Central memory CD8-positive, alpha-beta T cell (primary cell): ENCODE results near the gene MAP1S.

ENCODE experiments used
- ATAC-seq: fragments of 150-1000 bp; cut with Tn5 transposase; replicated peaks from 2 replicates; pipeline ENCODE4 v1.10.0; 2022; ENCODE audit warnings: mild to moderate bottlenecking, moderate FRiP score, moderate number of reproducible peaks; ENCODE audit not compliant: poor library complexity, severe bottlenecking; ENCODE audit errors: extremely low read depth
- DNase-seq, 2 donors: peaks; one replicate each; pipeline ENCODE4 v3.0.0; 2021; ENCODE audit warnings: low spot score in 2 of 2
- H3K27ac Mint-ChIP-seq: one replicate; pipeline ENCODE4 v1.8.0; 2022; ENCODE audit warnings: low read depth, mild to moderate bottlenecking, moderate library complexity, mixed read lengths
- H3K27me3 Mint-ChIP-seq: one replicate; pipeline ENCODE4 v1.8.0; 2022; ENCODE audit warnings: mixed read lengths
- H3K36me3 Mint-ChIP-seq: one replicate; pipeline ENCODE4 v1.8.0; 2022; ENCODE audit warnings: mild to moderate bottlenecking, moderate library complexity, mixed read lengths; ENCODE audit not compliant: insufficient read depth
- H3K4me1 Mint-ChIP-seq: one replicate; pipeline ENCODE4 v1.8.0; 2022; ENCODE audit warnings: mixed read lengths
- H3K4me3 Mint-ChIP-seq: one replicate; pipeline ENCODE4 v1.8.0; 2022; ENCODE audit warnings: mild to moderate bottlenecking, moderate library complexity, mixed read lengths
- H3K9me3 Mint-ChIP-seq: one replicate; pipeline ENCODE4 v1.8.0; 2022; ENCODE audit warnings: mixed read lengths

The MAP1S gene

GRCh38 chr19:17733127-17733526 lies 13.8 kb downstream of the MAP1S start:
- H3K9me3 Mint-ChIP-seq: no peaks in the 10 kb centered on the region
- DNase-seq (no peak), ATAC-seq (no peak)
- peaks cover 46% of the 10 kb centered on the region for H3K36me3 Mint-ChIP-seq
- no peak overlapping the region for H3K27ac Mint-ChIP-seq
- no peak overlapping the region for H3K4me3 Mint-ChIP-seq
- H3K27me3 Mint-ChIP-seq: no peaks in the 10 kb centered on the region
- H3K4me1 Mint-ChIP-seq: peaks cover 28% of the 10 kb centered on the region

- Mint-ChIP-seq H3K4me1 (peaks cover 22% of the 10 kb centered on the region), H3K27me3 (no peaks in the 10 kb centered on the region), H3K4me3 (no peak overlapping the region), H3K9me3 (no peaks in the 10 kb centered on the region), H3K36me3 (peaks cover 42% of the 10 kb centered on the region), H3K27ac (no peak overlapping the region)
- DNase-seq: no peak
- ATAC-seq: no peak
Measured at GRCh38 chr19:17734146-17734545, 14.9 kb downstream of the MAP1S start.

GRCh38 chr19:17735410-17735809 lies 16.1 kb downstream of the MAP1S start:
- no peak overlapping the region for H3K27ac Mint-ChIP-seq

GRCh38 chr19:17737690-17738153 lies 18.4 kb downstream of the MAP1S start:
- no peaks in the 10 kb centered on the region for H3K27me3 Mint-ChIP-seq
- H3K4me3 Mint-ChIP-seq: no peak overlapping the region
- H3K36me3 Mint-ChIP-seq: peaks cover 14% of the 10 kb centered on the region
- no peak overlapping the region for H3K27ac Mint-ChIP-seq
- H3K9me3 Mint-ChIP-seq: no peaks in the 10 kb centered on the region
- H3K4me1 Mint-ChIP-seq: no peaks in the 10 kb centered on the region
- no peak for ATAC-seq
- DNase-seq: no peak

More at GRCh38 chr19:17735410-17735809, 16.1 kb downstream of the MAP1S start:
- no peaks in the 10 kb centered on the region for H3K9me3 Mint-ChIP-seq
- H3K36me3 Mint-ChIP-seq: peaks cover 36% of the 10 kb centered on the region
- H3K4me3 Mint-ChIP-seq: no peak overlapping the region
- ATAC-seq: no peak
- peaks cover 17% of the 10 kb centered on the region for H3K4me1 Mint-ChIP-seq
- no peaks in the 10 kb centered on the region for H3K27me3 Mint-ChIP-seq
- DNase-seq: no peak

- peaks cover 6% of the 10 kb centered on the region for H3K36me3 Mint-ChIP-seq
- H3K9me3 Mint-ChIP-seq: no peaks in the 10 kb centered on the region
- no peaks in the 10 kb centered on the region for H3K27me3 Mint-ChIP-seq
- no peak overlapping the region for H3K27ac Mint-ChIP-seq
- no peak overlapping the region for H3K4me3 Mint-ChIP-seq
- ATAC-seq (no peak), DNase-seq (no peak)
- no peaks in the 10 kb centered on the region for H3K4me1 Mint-ChIP-seq
Measured at GRCh38 chr19:17739121-17739875, 20.0 kb downstream of the MAP1S start.

GRCh38 chr19:17741456-17741855 lies 22.2 kb downstream of the MAP1S start:
- Mint-ChIP-seq H3K9me3 (no peaks in the 10 kb centered on the region), H3K4me3 (no peak overlapping the region), H3K36me3 (peaks cover 4% of the 10 kb centered on the region), H3K27ac (no peak overlapping the region), H3K27me3 (no peaks in the 10 kb centered on the region), H3K4me1 (peaks cover 3% of the 10 kb centered on the region)
- ATAC-seq: no peak
- DNase-seq: no peak

GRCh38 chr19:17743874-17744580 lies 24.7 kb downstream of the MAP1S start:
- no peaks in the 10 kb centered on the region for H3K27me3 Mint-ChIP-seq
- peaks cover 23% of the 10 kb centered on the region for H3K4me1 Mint-ChIP-seq
- ATAC-seq (no peak), DNase-seq (no peak)
- H3K4me3 Mint-ChIP-seq: no peak overlapping the region
- no peak overlapping the region for H3K27ac Mint-ChIP-seq
- H3K9me3 Mint-ChIP-seq: no peaks in the 10 kb centered on the region
- H3K36me3 Mint-ChIP-seq: peaks cover 1% of the 10 kb centered on the region

- Mint-ChIP-seq H3K4me3 (peak overlapping the region; percentile 88), H3K4me1 (peaks cover 44% of the 10 kb centered on the region), H3K9me3 (no peaks in the 10 kb centered on the region), H3K36me3 (peaks cover 5% of the 10 kb centered on the region), H3K27ac (peak overlapping the region; percentile 57), H3K27me3 (no peaks in the 10 kb centered on the region)
- DNase-seq: peak; percentile 90 to 93
- ATAC-seq: peak; percentile 86
Measured at GRCh38 chr19:17747205-17748098, 28.2 kb downstream of the MAP1S start.

- Mint-ChIP-seq H3K4me3 (peak overlapping the region; percentile 88), H3K27me3 (no peaks in the 10 kb centered on the region), H3K27ac (peak overlapping the region; percentile 44), H3K9me3 (no peaks in the 10 kb centered on the region), H3K4me1 (peaks cover 44% of the 10 kb centered on the region), H3K36me3 (peaks cover 4% of the 10 kb centered on the region)
- ATAC-seq (no peak), DNase-seq (no peak)
Measured at GRCh38 chr19:17748884-17749638, 29.8 kb downstream of the MAP1S start.

- H3K9me3 Mint-ChIP-seq: no peaks in the 10 kb centered on the region
- DNase-seq: no peak
- peaks cover 6% of the 10 kb centered on the region for H3K36me3 Mint-ChIP-seq
- no peak for ATAC-seq
- H3K27ac Mint-ChIP-seq: peak overlapping the region; percentile 96
- H3K4me1 Mint-ChIP-seq: peaks cover 50% of the 10 kb centered on the region
- H3K4me3 Mint-ChIP-seq: peak overlapping the region; percentile 88
- no peaks in the 10 kb centered on the region for H3K27me3 Mint-ChIP-seq
Measured at GRCh38 chr19:17749912-17750317, 30.6 kb downstream of the MAP1S start.

GRCh38 chr19:17751103-17751911 lies 32.0 kb downstream of the MAP1S start, which contains the start of gene FCHO1:
Gene FCHO1, plus strand, starts transcription at chr19:17751477. Its CDS starts 3,688 bp downstream, at chr19:17755165.
- Mint-ChIP-seq H3K27ac (peak within 1 kb of the TSS; percentile 96), H3K36me3 (peaks cover 10% of the 10 kb centered on the region), H3K9me3 (no peaks in the 10 kb centered on the region), H3K27me3 (no peaks in the 10 kb centered on the region), H3K4me3 (peak within 1 kb of the TSS; percentile 88), H3K4me1 (peaks cover 57% of the 10 kb centered on the region)
- ATAC-seq: peak; percentile 87
- DNase-seq: peak; percentile 66 to 83
